ENCODE results near the gene TRIP4. TPM values are rescaled to one million over a fixed set of nuclear protein-coding genes. Genes with fewer than 3 reads are reported as not detected.

TRIP4 gene
- polyA plus RNA-seq, 3 donors: 23.0 to 40.1 (median 35.6) TPM

GRCh38 chr15:64381000-64381751 lies 6.5 kb upstream of the TRIP4 start, which contains the start of gene PCLAF:
Gene PCLAF, minus strand, starts transcription at chr15:64381441. Its CDS starts 70 bp downstream, at chr15:64381371.
- peak within 1 kb of the TSS in 1 of 2 donors; percentile 23 for H3K27ac ChIP-seq (ENCODE audit: low read depth in 1 of 2, low read length in 2 of 2)
- TF ChIP-seq CTCF (IDR thresholded peaks at IDR 0.05): no peak
- no peaks in the 10 kb centered on the region for H3K9me3 ChIP-seq (replicated peaks in 1 of 2; ENCODE audit: control insufficient read depth in 1 of 2, insufficient read depth in 1 of 2, low read length in 2 of 2)
- peak within 1 kb of the TSS; percentile 65 to 84 (median 84) for H3K4me3 ChIP-seq (replicated peaks in 1 of 3; ENCODE audit: low read depth in 2 of 3, low read length in 3 of 3)
- intact Hi-C loops (cut with micrococcal nuclease): loop anchor here in 1 of 2 donors (5.0 kb wide), 1 partner anchor 779 kb away; no protein-coding TSS in a partner anchor
- peak within 1 kb of the TSS; percentile 89 to 93 for H3K4me3 Mint-ChIP-seq
- peaks cover 0 to 2% (median 0%) of the 10 kb centered on the region in 7 donors for H3K9me3 Mint-ChIP-seq
- peaks cover 34% of the 10 kb centered on the region for H3K79me2 ChIP-seq (ENCODE audit: insufficient read depth, low read length)
- H2AFZ ChIP-seq (ENCODE audit: insufficient read depth, low read depth, low read length, poor library complexity, severe bottlenecking): peak within 1 kb of the TSS; percentile 92
- peak within 1 kb of the TSS; percentile 34 for H3K9ac ChIP-seq (ENCODE audit: insufficient read depth, low read length, poor library complexity, severe bottlenecking)
- H3K4me1 ChIP-seq (ENCODE audit: control insufficient read depth in 1 of 2, insufficient read depth in 2 of 2, low read length in 2 of 2): peaks cover 7 to 20% of the 10 kb centered on the region in 2 donors
- peaks cover 0 to 1% of the 10 kb centered on the region in 2 donors for H3K36me3 Mint-ChIP-seq
- no peaks in the 10 kb centered on the region for H3K27me3 Mint-ChIP-seq (ENCODE audit: low read depth in 3 of 3)
- H3K4me2 ChIP-seq (replicated peaks; ENCODE audit: extremely low read depth, low read length, poor library complexity, severe bottlenecking): peak within 1 kb of the TSS; percentile 91
- no peaks in the 10 kb centered on the region for H3K36me3 ChIP-seq (replicated peaks in 1 of 2; ENCODE audit: control insufficient read depth in 1 of 2, insufficient read depth in 2 of 2, low read length in 2 of 2)
- H4K20me1 ChIP-seq (ENCODE audit: insufficient read depth, low read length): no peaks in the 10 kb centered on the region
- peak; percentile 82 to 89 (median 84) for DNase-seq
- no peaks in the 10 kb centered on the region for H3K27me3 ChIP-seq (ENCODE audit: control insufficient read depth in 2 of 2, insufficient read depth in 2 of 2, low read length in 2 of 2)
- peaks cover 21% of the 10 kb centered on the region for H3K4me1 Mint-ChIP-seq
- 0% methylated on average over 26 of the region's 38 CpGs for WGBS (ENCODE audit: insufficient coverage)
- H3K27ac Mint-ChIP-seq: peak within 1 kb of the TSS; percentile 50 to 85 (median 78)

DNA sequence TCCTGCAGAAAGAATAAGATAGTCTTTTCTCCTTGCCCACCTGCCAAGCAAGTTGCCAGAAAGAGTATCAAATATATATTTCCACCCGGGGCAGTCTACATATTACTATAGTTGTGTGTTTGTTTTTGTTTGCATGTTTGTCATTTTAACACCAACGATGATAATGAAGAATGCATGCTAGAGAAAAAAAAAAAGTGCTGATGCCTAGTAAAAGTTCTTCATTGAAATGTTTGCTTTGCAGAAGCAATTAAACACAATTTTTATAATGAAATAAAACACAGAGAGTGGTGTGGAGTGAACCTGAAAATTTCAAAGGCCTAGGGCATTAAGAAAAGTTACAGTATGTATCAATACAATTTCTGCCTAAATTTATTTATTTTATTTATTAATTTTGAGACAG lies 3.9 kb upstream of the TRIP4 start:
- H3K4me1 Mint-ChIP-seq: peaks cover 26% of the 10 kb centered on the region
- Histone ChIP-seq H3K27ac (ENCODE audit: low read depth in 1 of 2, low read length in 2 of 2) (no peak overlapping the region), H2AFZ (ENCODE audit: insufficient read depth, low read depth, low read length, poor library complexity, severe bottlenecking) (no peak overlapping the region), H3K4me3 (replicated peaks in 1 of 3; ENCODE audit: low read depth in 2 of 3, low read length in 3 of 3) (no peak overlapping the region), H3K9me3 (replicated peaks in 1 of 2; ENCODE audit: control insufficient read depth in 1 of 2, insufficient read depth in 1 of 2, low read length in 2 of 2) (no peaks in the 10 kb centered on the region), H3K36me3 (replicated peaks in 1 of 2; ENCODE audit: control insufficient read depth in 1 of 2, insufficient read depth in 2 of 2, low read length in 2 of 2) (no peaks in the 10 kb centered on the region), H4K20me1 (ENCODE audit: insufficient read depth, low read length) (no peaks in the 10 kb centered on the region), H3K9ac (ENCODE audit: insufficient read depth, low read length, poor library complexity, severe bottlenecking) (no peak overlapping the region), H3K4me1 (ENCODE audit: control insufficient read depth in 1 of 2, insufficient read depth in 2 of 2, low read length in 2 of 2) (peaks cover 18 to 33% of the 10 kb centered on the region in 2 donors), H3K27me3 (ENCODE audit: control insufficient read depth in 2 of 2, insufficient read depth in 2 of 2, low read length in 2 of 2) (no peaks in the 10 kb centered on the region), H3K79me2 (ENCODE audit: insufficient read depth, low read length) (peaks cover 36% of the 10 kb centered on the region), H3K4me2 (replicated peaks; ENCODE audit: extremely low read depth, low read length, poor library complexity, severe bottlenecking) (no peak overlapping the region)
- TF ChIP-seq CTCF (IDR thresholded peaks at IDR 0.05): no peak
- peaks cover 0 to 2% (median 0%) of the 10 kb centered on the region in 7 donors for H3K9me3 Mint-ChIP-seq
- intact Hi-C loops (cut with micrococcal nuclease): loop anchor here in 1 of 2 donors (5.0 kb wide), 1 partner anchor 781 kb away; no protein-coding TSS in a partner anchor
- no peak overlapping the region for H3K27ac Mint-ChIP-seq
- DNase-seq: no peak
- no peaks in the 10 kb centered on the region for H3K27me3 Mint-ChIP-seq (ENCODE audit: low read depth in 3 of 3)
- no CpG with 5 or more reads among the region's 2 CpGs for WGBS (ENCODE audit: insufficient coverage)
- no peak overlapping the region for H3K4me3 Mint-ChIP-seq
- no peaks in the 10 kb centered on the region for H3K36me3 Mint-ChIP-seq

Data from CD14-positive monocyte (primary cell).